K562 (cell line): ENCODE results near the gene TYW3. TPM values are rescaled to one million over a fixed set of nuclear protein-coding genes. Genes with fewer than 3 reads are reported as not detected.
A peak's percentile ranks its signal among the peaks of the same experiment; 100 is the strongest.

ENCODE experiments used
- ATAC-seq: fragments of 200-7000 bp; cut with Tn5 transposase; 3 replicates; pipeline ENCODE4 v1.9.1; 2020; ENCODE audit warnings: moderate library complexity
- BruUV-seq: library from RNA; stranded (reverse); fragments of 400-500 nt; replicated peaks from 2 replicates; lab custom pipeline; 2021; lab: Mats Ljungman, UMichigan
- CTCF ChIA-PET: fragments of 300-600 bp; formaldehyde crosslinking; extraction: SDS; loops from one replicate; lab custom pipeline; 2021; ENCODE audit warnings: low intra/inter-chr PET ratio; lab: Yijun Ruan, JAX
- POLR2A ChIA-PET: fragments of 300-600, 350-650 bp; sonication (Branson Sonifier 250); formaldehyde crosslinking; extraction: SDS; loops from one replicate; lab custom pipeline; 2021; ENCODE audit warnings: antibody characterized with exemption, inconsistent platforms; lab: Yijun Ruan, JAX
- DNase-seq, 4 experiments: peaks; one replicate each; pipeline versions ENCODE4 v3.0.0 to v3.0.0-alpha.2; 2011 to 2018; ENCODE audit warnings: low spot score in 3 of 4, mixed read lengths in 3 of 4; ENCODE audit errors: extremely low read depth in 1 of 4
- FAIRE-seq: peaks from 2 replicates; lab custom pipeline; 2011; peaks lifted over from hg19 to GRCh38; lab: Jason Lieb, UNC
- H2AFZ ChIP-seq: 2 replicates; pipeline ENCODE4 v1.6.0; 2011; ENCODE audit warnings: low read depth, low read length, control low read depth, inconsistent platforms
- H3K27ac ChIP-seq: fragments of 200-600 bp; 3 replicates; pipeline ENCODE4 v1.8.0; 2011; ENCODE audit warnings: low read depth, mild to moderate bottlenecking, control low read depth, inconsistent platforms, low read length, moderate library complexity, mixed read lengths; ENCODE audit errors: extremely low read depth
- H3K27me3 ChIP-seq, 2 experiments: fragments of 300-600 bp in 1 of 2; 2 replicates in 1 of 2; 3 replicates in 1 of 2; pipeline versions ENCODE4 v1.6.0 to v1.8.0; 2011; ENCODE audit warnings: inconsistent platforms in 2 of 2, low read length in 2 of 2, mild to moderate bottlenecking in 1 of 2, mixed read lengths in 1 of 2, moderate library complexity in 1 of 2; ENCODE audit not compliant: control insufficient read depth in 2 of 2, insufficient read depth in 2 of 2
- H3K36me3 ChIP-seq: fragments of 300-600 bp; 3 replicates; pipeline ENCODE4 v1.8.0; 2011; ENCODE audit warnings: mild to moderate bottlenecking, low read length, inconsistent platforms; ENCODE audit not compliant: control insufficient read depth, insufficient read depth
- H3K4me1 ChIP-seq, 2 experiments: fragments of 200-600 bp in 1 of 2; replicated peaks in 1 of 2; 2 replicates in 1 of 2; 3 replicates in 1 of 2; pipeline versions ENCODE4 v1.5.1 to v1.8.0; 2011; ENCODE audit warnings: inconsistent platforms in 2 of 2, low read length in 2 of 2, mild to moderate bottlenecking in 1 of 2, mixed read lengths in 1 of 2, moderate library complexity in 1 of 2; ENCODE audit not compliant: control insufficient read depth in 2 of 2, insufficient read depth in 2 of 2
- H3K4me2 ChIP-seq: 2 replicates; pipeline ENCODE4 v1.6.1; 2011; ENCODE audit warnings: low read length, control low read depth, inconsistent platforms, mixed read lengths; ENCODE audit not compliant: insufficient read depth
- H3K4me3 ChIP-seq: fragments of 200-600 bp; sonication (generic), shearing (Covaris generic); 2 replicates; pipeline ENCODE4 v1.5.1; 2016; ENCODE audit warnings: control low read depth, inconsistent platforms
- H3K79me2 ChIP-seq: fragments of 200-600 bp; 3 replicates; pipeline ENCODE4 v1.8.0; 2011; ENCODE audit warnings: low read length, inconsistent platforms; ENCODE audit not compliant: control insufficient read depth, insufficient read depth
- H3K9ac ChIP-seq, 2 experiments: 2 replicates each; pipeline versions ENCODE4 v1.6.0 to v1.6.1; 2011; ENCODE audit warnings: low read depth in 2 of 2, low read length in 2 of 2, control low read depth in 1 of 2, inconsistent platforms in 1 of 2, mild to moderate bottlenecking in 1 of 2, mixed read lengths in 1 of 2; ENCODE audit not compliant: insufficient read depth in 1 of 2
- H3K9me1 ChIP-seq: one replicate; pipeline ENCODE4 v1.6.0; 2011; ENCODE audit warnings: inconsistent platforms, mild to moderate bottlenecking, low read length, moderate library complexity; ENCODE audit not compliant: control insufficient read depth, insufficient read depth
- H3K9me3 ChIP-seq: replicated peaks from 2 replicates; pipeline ENCODE4 v1.5.1; 2011; ENCODE audit warnings: low read depth, low read length, inconsistent platforms; ENCODE audit not compliant: control insufficient read depth, insufficient read depth
- H4K20me1 ChIP-seq: replicated peaks from 2 replicates; pipeline ENCODE4 v1.6.1; 2011; ENCODE audit warnings: low read length, inconsistent platforms, mixed read lengths; ENCODE audit not compliant: control insufficient read depth, insufficient read depth
- BDP1 ChIP-seq: IDR thresholded peaks from 3 replicates; pipeline ENCODE4 v1.6.1; 2011; ENCODE audit not compliant: insufficient read length, insufficient read depth
- DEAF1 ChIP-seq: fragments of 450-650 bp; formaldehyde crosslinking; IDR thresholded peaks from 2 replicates; pipeline ENCODE4 v1.4.0; 2020; ENCODE audit warnings: mild to moderate bottlenecking, moderate library complexity
- EZH2 ChIP-seq: IDR thresholded peaks from 2 replicates; pipeline ENCODE4 v1.6.1; 2012; ENCODE audit warnings: low read depth, mild to moderate bottlenecking, inconsistent platforms, low read length, borderline replicate concordance
- GATAD2A ChIP-seq: fragments of 450-650 bp; IDR thresholded peaks from 2 replicates; pipeline ENCODE4 v1.6.1; 2017
- HMBOX1 ChIP-seq: sonication (generic); IDR thresholded peaks from 2 replicates; pipeline ENCODE4 v1.6.1; 2016
- MBD1 ChIP-seq: fragments of 250-450 bp; sonication (Bioruptor Pico); IDR thresholded peaks from 2 replicates; pipeline ENCODE4 v1.8.0; 2022; ENCODE audit warnings: inconsistent platforms
- MEF2A ChIP-seq: IDR thresholded peaks from 2 replicates; pipeline ENCODE4 v1.6.1; 2011; ENCODE audit warnings: low read depth, mild to moderate bottlenecking, low read length, moderate library complexity; ENCODE audit not compliant: control insufficient read depth
- NCOR1 ChIP-seq: fragments of 450-650 bp; IDR thresholded peaks from 2 replicates; pipeline ENCODE4 v1.6.1; 2016; ENCODE audit warnings: mild to moderate bottlenecking, moderate library complexity
- NFE2L1 ChIP-seq: fragments of 450-650 bp; IDR thresholded peaks from 2 replicates; pipeline ENCODE4 v1.6.1; 2016; ENCODE audit warnings: missing genetic modification characterization, low read depth, mild to moderate bottlenecking, missing compliant biosample characterization, moderate library complexity, borderline replicate concordance
- PHF20 ChIP-seq: fragments of 450-650 bp; IDR thresholded peaks from 2 replicates; pipeline ENCODE4 v1.6.1; 2018; ENCODE audit not compliant: partially characterized antibody
- SFPQ ChIP-seq: fragments of 200-400 bp; formaldehyde crosslinking; IDR thresholded peaks from 2 replicates; pipeline ENCODE4 v1.6.1; 2017; ENCODE audit warnings: mild to moderate bottlenecking, low read depth, low read length, moderate library complexity
- ZFP36 ChIP-seq: fragments of 150-350 bp; IDR thresholded peaks from 2 replicates; pipeline ENCODE4 v1.6.1; 2018; ENCODE audit warnings: low read length, low read depth; ENCODE audit not compliant: partially characterized antibody
- ZNF146 ChIP-seq: IDR thresholded peaks from one replicate; pipeline ENCODE4 v1.6.1; 2018; ENCODE audit warnings: missing compliant biosample characterization; ENCODE audit not compliant: unreplicated experiment
- ZNF324 ChIP-seq: fragments of 250-450 bp; sonication (Bioruptor Pico); IDR thresholded peaks from 2 replicates; pipeline ENCODE4 v1.4.0; 2020; ENCODE audit warnings: mild to moderate bottlenecking
- ZNF354B ChIP-seq: fragments of 250-450 bp; sonication (Bioruptor Pico); IDR thresholded peaks from 2 replicates; pipeline ENCODE4 v1.4.0; 2020
- ZNF75A ChIP-seq: fragments of 450-650 bp; formaldehyde crosslinking; IDR thresholded peaks from 2 replicates; pipeline ENCODE4 v1.4.0; 2020; ENCODE audit warnings: mild to moderate bottlenecking
- ZNF77 ChIP-seq: fragments of 250-450 bp; sonication (Bioruptor Pico); IDR thresholded peaks from 2 replicates; pipeline ENCODE4 v1.5.0; 2020
- WGBS: fragments of 100-300 bp; shearing (Covaris generic); methylation state at CpG from one replicate; pipeline ENCODE4 v1.1.6; 2016; ENCODE audit warnings: low coverage, mixed read lengths; ENCODE audit not compliant: insufficient coverage; ENCODE audit errors: missing lambda C conversion rate; 5-methylcytosine and 5-hydroxymethylcytosine counted together
- in situ Hi-C: fragments of 300-500 bp; cut with MboI; formaldehyde crosslinking; loops from 4 replicates; pipeline ENCODE4 v1.15.0; 2018; ENCODE audit warnings: inconsistent platforms, mixed read lengths
- intact Hi-C: fragments of 100-400 bp; cut with micrococcal nuclease; formaldehyde crosslinking; loops from 2 replicates; pipeline ENCODE4 v1.14.2; 2022
- polyA plus RNA-seq, 8 experiments: library from polyadenylated mRNA; depleted of rRNA in 4 of 8; stranded (reverse) in 5 of 8; unstranded in 3 of 8; fragments of >200 nt; fragmentation: Nextera tagmentation in 2 of 8; fragmentation: Illumina TruSeq in 1 of 8; extraction: Ambion mirVana in 2 of 8; extraction: Trizol in 1 of 8; gene quantifications; 2 replicates each; pipeline versions ENCODE4 v1.2.1 to v1.2.3, GENCODE V29; 2011 to 2014; ENCODE audit warnings: inconsistent platforms in 1 of 8, missing spikeins in 1 of 8
- total RNA-seq, 7 experiments: library from RNA; depleted of rRNA in 6 of 7; stranded (reverse); fragments of >200 nt in 6 of 7; fragmentation: Illumina TruSeq in 2 of 7; extraction: Trizol in 2 of 7; gene quantifications; 2 replicates each; pipeline versions ENCODE4 v1.2.1 to v1.2.3, GENCODE V29; 2011 to 2021; ENCODE audit warnings: low replicate concordance in 1 of 7

The TYW3 gene
- total and polyA plus RNA-seq, 9 of the 15 experiments (the other 6 are each of a cell fraction or from before 2014, with no cell fraction given), result 22.0 to 54.0 (median 41.1) TPM

- intact Hi-C loops, result loop anchor here (1.0 to 5.0 kb wide), 2 partner anchors 360 to 431 kb away; partner anchors contain the start of gene LHX8
- in situ Hi-C loops, result no loop called here
- ATAC-seq (peak; percentile 82), DNase-seq (peak; percentile 25 to 62 (median 30)), FAIRE-seq (peak; percentile 89)
- no peaks in the 10 kb centered on the region for H3K27me3 ChIP-seq
- ChIA-PET POLR2A (interaction anchor here (1.2 kb wide), 1 partner anchor 39 kb away, joined by 5 read pairs; the partner anchor contains the start of genes CRYZ and TYW3), CTCF (interaction anchor here (0.6 to 4.4 kb wide), 3 partner anchors 432 to 1342 kb away, joined by 3 to 53 read pairs (median 3); no protein-coding TSS in a partner anchor)
- H3K9me3 ChIP-seq, result no peaks in the 10 kb centered on the region
- H3K4me3 ChIP-seq, result no peak overlapping the region
- no peak overlapping the region for H3K9ac ChIP-seq
- H3K4me1 ChIP-seq, result no peaks in the 10 kb centered on the region; a peak in 1 of 5 replicates
- no TSS peak for BruUV-seq
- no peaks in the 10 kb centered on the region for H4K20me1 ChIP-seq
- no peaks in the 10 kb centered on the region for H3K36me3 ChIP-seq
- no peak overlapping the region for H3K27ac ChIP-seq
- no peaks in the 10 kb centered on the region for H3K79me2 ChIP-seq
- no peak overlapping the region for H2AFZ ChIP-seq
- no peaks in the 10 kb centered on the region for H3K9me1 ChIP-seq
- no peak overlapping the region for H3K4me2 ChIP-seq
- WGBS, result 23% methylated on average over 7 of the region's 7 CpGs
- TF ChIP-seq SFPQ (no peak), ZNF324 (CRISPR knock-in tag) (no peak), MBD1 (CRISPR knock-in tag) (no peak), HMBOX1 (no peak), ZNF77 (CRISPR knock-in tag) (no peak), NCOR1 (no peak), ZFP36 (no peak), EZH2 (no peak), GATAD2A (no peak), ZNF75A (no peak), BDP1 (no peak), PHF20 (no peak), DEAF1 (peak; percentile 61), ZNF354B (no peak), ZNF146 (no peak), MEF2A (no peak), NFE2L1 (tag) (no peak)
These were observed 39.1 kb downstream of the TYW3 start for GRCh38 chr1:74771913-74772515.
